IPS DF 19.7 (cell line): ENCODE measurements around the gene GDF7.

Experiments used
- DNase-seq: peaks from one replicate; pipeline ENCODE4 v3.0.0-alpha.2; 2013; ENCODE audit warnings: low read depth, low spot score

Gene GDF7

DNA sequence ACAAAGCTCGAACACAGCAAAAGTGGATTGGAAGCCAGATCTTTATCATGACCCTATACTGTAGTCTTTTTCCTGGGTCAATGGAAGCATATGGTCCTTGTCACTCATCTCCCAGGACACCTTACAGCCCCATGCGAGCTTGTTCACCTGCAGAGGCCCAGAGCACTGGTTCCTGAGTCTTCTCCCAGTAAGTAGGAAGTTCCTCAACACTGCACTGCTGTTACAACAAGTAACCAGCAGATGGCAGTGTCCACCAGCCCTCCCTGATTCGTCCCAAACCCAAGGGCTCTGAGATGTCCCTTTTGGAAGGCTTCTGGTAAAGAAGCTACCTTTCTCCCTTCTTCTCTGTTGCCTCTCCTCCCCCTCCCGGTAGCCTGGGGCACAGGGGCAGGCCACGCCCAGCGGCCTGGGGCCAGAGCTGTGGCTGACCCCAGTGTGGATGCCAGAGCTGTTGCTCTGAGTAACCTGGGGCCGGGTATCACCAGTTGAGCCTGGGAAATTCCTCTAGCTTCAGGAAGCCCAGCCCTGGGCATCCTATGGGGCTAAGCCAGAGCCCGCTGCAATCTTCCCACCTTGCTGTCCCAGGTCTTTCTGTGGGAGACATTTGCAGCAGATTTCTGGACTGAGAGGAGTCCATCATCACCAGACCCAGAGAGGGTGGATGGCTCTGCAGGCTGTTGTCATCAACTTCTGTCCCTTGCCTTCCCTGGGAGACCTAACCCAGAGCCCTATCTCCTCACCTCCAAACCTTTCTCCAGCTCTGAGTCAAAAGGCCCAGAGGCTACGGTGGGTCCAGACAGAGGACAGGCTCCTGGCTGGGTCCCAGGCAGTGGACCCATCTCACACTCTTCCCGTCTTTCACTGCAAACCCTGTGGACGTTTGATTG is 5.3 kb upstream of the GDF7 start:
- peak; percentile 68 for DNase-seq

DNA sequence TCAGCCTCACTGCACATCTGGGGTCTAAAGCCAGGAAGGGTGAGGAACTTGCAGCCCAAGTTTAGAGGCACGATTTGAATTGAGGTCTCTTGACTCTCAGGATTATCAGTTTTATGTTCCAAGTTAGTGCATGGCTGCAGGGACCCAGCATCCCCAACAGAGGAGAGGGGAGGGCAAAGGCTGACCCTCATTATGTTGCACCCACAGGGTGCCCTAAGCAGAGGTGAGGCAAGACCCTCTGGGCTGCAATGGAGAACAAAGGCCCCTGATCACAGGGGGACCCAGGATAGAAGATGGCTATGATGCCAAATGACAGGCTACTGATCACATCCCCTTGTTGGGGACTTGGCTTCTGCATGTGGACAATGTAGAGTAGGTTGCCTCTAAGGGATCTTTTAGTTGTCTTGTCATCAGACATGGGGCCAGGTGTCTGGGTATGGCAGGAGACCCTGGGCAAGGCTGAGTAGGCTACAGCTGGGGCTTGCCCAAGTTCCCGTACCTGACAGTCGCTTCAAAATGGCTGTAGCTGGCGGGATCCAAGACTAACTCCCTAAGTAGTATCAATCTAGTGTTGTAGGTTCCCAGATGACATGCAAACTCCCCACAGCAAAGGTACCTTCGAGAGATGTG is 4.5 kb upstream of the GDF7 start:
- no peak for DNase-seq

GRCh38 chr2:20663196-20664070 is 3.5 kb upstream of the GDF7 start:
- DNase-seq = no peak

DNA sequence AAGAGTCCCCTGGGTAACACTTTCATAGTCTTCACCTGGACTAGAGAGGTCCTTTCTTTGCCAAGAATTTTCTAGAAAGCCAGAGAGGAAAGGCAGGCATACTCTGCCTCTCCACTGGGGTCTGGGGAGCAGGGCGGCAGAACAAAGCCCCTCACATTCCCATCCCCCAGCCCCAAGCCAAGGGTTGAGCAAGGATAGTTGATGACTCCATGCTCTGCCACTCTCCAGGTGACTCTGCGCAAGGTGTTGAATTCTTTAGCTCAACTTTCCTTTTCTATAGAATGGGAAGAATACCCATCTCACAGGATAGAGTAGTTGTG is 2.9 kb upstream of the GDF7 start:
- DNase-seq = no peak

- no peak for DNase-seq
Observed at GRCh38 chr2:20664431-20665242, 2.3 kb upstream of the GDF7 start.

DNA sequence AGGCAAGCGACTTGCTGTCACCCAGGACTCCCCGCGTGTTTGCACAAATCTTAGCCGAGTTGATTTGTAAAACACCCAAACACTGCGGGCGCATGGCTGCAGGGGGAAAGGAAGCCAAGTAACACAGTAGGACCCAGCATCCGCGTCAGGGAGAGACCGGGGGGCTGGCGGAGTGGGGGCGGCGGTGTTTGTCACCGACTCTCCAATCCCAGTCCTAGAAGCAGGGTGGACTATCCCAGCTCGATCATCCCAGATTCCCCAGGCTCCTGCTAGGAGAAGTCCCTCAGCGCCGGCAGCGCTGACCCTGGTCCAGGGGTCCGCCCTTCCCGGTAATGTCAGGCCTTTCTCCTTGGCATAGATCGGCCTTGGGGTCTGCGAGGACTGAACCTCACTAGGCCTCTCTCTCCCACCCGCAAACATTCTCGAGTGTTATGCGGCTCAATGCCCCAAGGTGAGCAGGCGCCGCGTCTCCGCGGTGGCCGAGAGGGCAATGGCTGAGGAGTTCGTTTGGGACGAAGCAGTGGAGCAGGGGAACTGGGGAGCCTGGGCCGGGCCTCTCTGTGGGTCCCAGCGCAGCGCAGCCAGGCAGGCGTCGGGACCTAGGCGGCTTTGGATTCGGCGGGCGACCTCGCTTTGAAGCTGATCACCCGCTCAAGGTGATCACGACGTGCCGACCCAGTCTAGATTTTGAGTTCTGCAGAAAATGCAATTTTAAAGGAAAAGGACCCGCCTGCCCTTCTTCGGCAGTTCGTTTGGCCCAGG is 1.5 kb upstream of the GDF7 start:
- no peak for DNase-seq

GRCh38 chr2:20666005-20666303 is 990 bp upstream of the GDF7 start:
- DNase-seq = no peak

DNA sequence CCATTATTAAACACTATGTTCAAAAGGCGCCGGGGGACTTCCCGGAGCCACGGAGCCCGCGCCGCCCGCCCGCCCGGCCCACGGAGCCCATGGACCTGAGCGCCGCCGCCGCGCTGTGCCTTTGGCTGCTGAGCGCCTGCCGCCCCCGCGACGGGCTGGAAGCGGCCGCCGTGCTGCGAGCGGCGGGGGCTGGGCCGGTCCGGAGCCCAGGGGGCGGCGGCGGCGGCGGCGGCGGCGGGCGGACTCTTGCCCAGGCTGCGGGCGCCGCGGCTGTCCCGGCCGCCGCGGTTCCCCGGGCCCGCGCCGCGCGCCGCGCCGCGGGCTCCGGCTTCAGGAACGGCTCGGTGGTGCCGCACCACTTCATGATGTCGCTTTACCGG is 197 bp downstream of the GDF7 start:
- DNase-seq = no peak

- no peak for DNase-seq
Observed at GRCh38 chr2:20667531-20668401, 822 bp downstream of the GDF7 start.

DNA sequence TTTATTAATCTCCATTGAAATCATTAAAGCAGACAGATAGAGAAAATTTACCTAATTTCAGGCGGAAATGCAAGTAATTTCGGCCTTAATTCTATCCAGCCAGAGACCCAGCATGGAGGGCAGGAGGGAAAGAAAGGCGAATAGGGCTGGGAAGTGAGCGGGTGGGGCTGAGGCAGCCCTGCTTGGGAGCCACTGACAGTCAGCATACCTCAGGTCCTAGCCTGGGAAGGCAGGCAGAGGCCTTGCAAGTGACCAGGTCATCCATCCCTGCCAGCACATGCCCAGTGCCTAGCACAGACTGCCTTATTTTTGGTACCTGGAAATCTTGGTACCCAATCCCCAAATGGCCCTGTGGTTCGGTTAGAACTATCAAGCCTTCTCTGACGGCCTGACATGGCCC is 1.5 kb downstream of the GDF7 start:
- DNase-seq = no peak

DNA sequence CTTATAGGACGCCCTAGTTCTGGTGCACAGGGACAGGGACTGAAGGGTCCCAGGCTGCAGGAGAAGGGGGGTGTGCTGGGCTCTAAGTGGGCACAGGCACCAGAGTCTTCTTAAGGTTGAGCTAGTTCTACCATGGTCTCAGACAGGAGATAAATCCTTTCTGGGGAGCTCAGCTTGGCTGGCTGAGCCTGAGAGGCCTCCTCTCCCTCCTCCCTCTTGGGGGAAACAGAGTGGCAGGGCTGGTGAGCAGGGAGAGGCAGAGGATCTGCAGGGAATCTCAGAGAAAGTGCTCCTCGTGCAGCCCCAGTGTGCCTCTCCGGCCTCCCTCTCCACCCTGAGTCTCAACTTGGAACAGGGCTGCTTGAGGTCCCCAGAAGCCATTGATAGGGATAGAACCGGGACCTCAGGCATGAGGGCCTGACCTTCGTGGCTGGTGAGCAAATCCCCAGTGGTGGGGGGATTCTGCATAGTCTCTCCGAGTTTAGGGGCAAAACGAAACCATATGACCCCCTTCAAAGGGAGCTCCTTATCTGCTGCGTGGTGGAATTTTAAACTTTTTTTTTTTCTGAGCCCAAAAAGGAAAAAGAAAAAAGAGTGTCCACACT is 2.0 kb downstream of the GDF7 start:
- DNase-seq = no peak

DNA sequence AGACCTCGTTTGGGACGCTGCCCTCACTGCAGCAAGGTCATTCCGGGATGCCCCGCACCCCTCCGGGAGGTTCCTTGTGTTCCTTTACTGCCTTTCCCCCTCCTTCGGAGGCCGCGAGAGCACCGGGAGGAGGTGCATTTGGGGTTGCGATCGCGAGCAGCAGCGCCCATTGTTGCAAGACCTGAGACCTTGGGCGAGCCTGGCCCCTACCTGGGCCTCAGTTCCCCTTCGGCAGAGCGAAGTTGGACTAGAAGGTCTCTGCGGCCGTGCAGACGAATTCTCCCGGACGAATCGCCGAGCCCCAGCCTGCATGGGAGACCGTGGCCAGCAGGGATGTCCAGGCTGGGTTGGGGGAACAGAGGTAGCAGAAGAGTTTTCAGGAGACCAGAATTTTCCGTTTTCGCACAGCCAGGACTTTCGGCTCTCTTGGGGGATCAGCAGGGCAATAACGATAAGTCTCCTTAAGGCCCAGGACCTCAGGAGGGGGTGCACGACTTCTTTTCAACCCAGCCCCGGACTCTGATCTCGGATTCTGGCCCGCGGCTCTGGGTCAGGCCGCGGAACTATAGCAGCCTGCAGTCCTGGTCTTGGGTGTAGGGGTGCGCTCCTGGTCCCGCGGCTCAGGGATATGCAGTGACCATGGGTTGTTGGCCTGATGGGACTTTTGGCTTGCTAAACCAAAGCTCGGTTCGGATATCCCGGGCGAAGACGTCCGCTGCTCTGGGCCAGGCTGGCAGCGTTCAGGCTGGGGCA is 2.8 kb downstream of the GDF7 start:
- no peak for DNase-seq

GRCh38 chr2:20670315-20671035 is 3.5 kb downstream of the GDF7 start:
- no peak for DNase-seq

DNA sequence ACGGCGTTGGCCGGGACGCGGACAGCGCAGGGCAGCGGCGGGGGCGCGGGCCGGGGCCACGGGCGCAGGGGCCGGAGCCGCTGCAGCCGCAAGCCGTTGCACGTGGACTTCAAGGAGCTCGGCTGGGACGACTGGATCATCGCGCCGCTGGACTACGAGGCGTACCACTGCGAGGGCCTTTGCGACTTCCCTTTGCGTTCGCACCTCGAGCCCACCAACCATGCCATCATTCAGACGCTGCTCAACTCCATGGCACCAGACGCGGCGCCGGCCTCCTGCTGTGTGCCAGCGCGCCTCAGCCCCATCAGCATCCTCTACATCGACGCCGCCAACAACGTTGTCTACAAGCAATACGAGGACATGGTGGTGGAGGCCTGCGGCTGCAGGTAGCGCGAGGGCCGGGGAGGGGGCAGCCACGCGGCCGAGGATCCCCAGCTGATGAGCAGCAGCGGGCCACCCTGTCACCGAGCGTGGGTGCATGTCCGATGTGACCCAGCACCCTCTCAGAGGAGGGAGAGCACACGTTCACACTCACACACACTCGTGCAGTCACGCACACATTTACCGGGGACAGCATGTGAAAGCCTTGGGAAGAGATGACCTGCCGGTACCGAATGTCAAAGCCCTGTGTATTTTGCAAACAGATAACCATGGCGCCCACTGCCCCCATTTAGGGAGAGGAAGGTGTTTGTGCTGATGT is 4.2 kb downstream of the GDF7 start:
- no peak for DNase-seq

DNA sequence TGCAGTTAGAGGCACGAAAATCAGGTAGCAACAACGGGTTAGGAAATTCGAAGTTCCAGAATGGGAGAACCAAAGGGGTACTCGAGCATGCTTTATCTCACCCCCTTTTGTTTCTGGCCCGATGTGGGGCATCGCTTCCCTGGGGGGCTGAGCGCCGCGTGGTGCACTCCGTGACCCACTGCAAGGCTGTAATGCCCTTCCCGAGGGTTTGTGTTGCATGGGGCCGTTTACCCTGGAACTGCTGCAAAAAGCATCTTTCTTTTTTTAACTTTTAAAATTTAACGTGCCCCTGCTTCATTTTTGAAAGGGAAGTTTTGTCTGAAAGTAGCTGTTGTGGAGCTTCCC is 4.8 kb downstream of the GDF7 start:
- no peak for DNase-seq

DNA sequence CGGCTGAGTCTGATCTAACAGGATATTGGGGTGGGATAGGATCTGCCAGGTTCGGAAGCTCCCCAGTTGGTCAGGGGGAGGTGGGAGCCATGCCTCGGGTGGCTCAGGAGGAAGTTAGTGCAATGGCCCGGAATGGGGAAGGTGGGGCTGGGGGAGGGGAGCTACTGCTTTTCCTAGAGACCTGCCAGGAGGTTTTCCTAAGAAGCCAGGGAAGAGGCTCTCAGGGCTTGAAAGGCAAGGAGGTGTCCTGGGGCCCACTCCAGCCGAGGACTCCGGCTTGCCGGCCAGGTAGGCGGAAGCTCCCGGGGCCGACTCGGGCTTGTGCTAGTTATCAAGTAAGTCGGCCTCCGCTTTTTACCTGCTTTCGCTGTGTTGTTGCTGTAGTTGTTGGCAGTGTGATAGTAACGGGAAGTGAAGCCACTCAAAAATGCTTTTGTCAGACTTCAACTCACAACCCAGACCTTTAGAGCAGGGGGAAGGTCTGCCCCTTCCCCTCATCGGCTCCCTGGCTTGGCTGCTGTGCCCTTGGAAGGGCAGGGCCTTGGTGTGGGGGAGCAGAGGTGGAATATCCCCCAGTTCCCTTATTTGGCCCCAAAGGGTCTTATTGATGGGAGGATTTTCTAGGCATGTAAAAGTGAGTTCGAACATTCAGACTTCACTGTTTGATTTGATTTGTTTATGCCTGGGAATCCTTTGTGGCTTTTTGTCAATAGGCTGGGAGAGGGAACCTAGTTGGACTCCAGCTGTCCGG is 5.4 kb downstream of the GDF7 start:
- no peak for DNase-seq

DNA sequence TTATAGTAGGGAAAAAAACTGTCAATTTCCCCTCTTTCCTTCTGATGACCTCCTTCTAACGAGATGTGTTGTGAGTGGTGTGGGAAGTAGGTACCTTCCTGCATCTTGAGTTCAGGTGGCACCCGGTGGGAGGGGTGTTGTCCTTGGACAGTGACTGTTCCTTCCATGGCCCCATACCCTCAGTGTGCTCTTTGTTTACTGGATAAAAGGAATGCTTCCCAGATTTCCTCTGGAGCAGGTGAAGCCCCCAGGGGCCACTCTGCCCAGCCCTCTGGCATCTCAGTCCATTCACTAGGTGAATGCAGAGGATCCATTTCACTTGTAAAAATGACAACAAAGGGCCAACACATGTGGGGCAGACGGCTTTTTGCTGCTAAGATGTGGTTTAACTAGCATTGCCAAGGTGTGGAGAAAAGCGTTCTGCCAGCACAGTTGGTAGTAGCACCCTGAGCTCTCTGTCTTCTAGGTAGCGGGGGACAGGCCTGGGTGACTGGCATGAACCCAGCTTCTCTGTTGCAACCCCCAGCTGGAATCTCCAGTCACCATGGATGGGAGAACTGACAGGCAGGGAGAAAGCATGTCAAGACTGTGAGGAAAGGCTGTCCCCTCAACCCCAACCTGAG is 6.9 kb downstream of the GDF7 start:
- DNase-seq = no peak
